HT-29 (cell line): ENCODE data around the gene ARL8A. TPM values are rescaled to one million over a fixed set of nuclear protein-coding genes. Genes with fewer than 3 reads are reported as not detected.
"Not testable (repeated sequence)": the region's sequence is repeated elsewhere in the genome, so short reads cannot be mapped to it uniquely, and the experiment has no call there.

ENCODE experiments used
- DNase-seq: peaks from one replicate; pipeline ENCODE4 v3.0.0-alpha.2; 2015; ENCODE audit warnings: low spot score
- total RNA-seq: library from RNA; depleted of rRNA; stranded (reverse); fragments of >200 nt; shearing (Covaris generic); gene quantifications from 2 replicates; pipeline ENCODE4 v1.2.3, GENCODE V29; 2014

ARL8A gene
- total RNA-seq, 1 experiment from 2014 or later: 21.2 TPM

GRCh38 chr1:202113690-202114300, 30.7 kb downstream of the ARL8A start:
- peak; percentile 87 for DNase-seq

- peak; percentile 90 for DNase-seq
Measured at GRCh38 chr1:202112859-202113689, 31.5 kb downstream of the ARL8A start.

GRCh38 chr1:202111589-202111988, 32.9 kb downstream of the ARL8A start:
- not testable (repeated sequence) for DNase-seq

- DNase-seq: no peak
Measured at GRCh38 chr1:202110977-202111376, 33.6 kb downstream of the ARL8A start.

GRCh38 chr1:202107801-202108731, 36.5 kb downstream of the ARL8A start:
- DNase-seq: peak; percentile 64

- DNase-seq: peak; percentile 63
Measured at GRCh38 chr1:202107321-202107761, 37.2 kb downstream of the ARL8A start.

- peak; percentile 84 for DNase-seq
Measured at GRCh38 chr1:202106340-202107254, 37.9 kb downstream of the ARL8A start.

- DNase-seq: peak; percentile 87
Measured at GRCh38 chr1:202105571-202106339, 38.8 kb downstream of the ARL8A start.

GRCh38 chr1:202104073-202104472, 40.5 kb downstream of the ARL8A start:
- DNase-seq: no peak

GRCh38 chr1:202101184-202101583, 43.4 kb downstream of the ARL8A start:
- DNase-seq: no peak

- no peak for DNase-seq
Measured at GRCh38 chr1:202093858-202094257, 50.7 kb downstream of the ARL8A start.

GRCh38 chr1:202090994-202091393, 53.5 kb downstream of the ARL8A start:
- DNase-seq: peak; percentile 64

GRCh38 chr1:202088206-202088605, 56.3 kb downstream of the ARL8A start:
- DNase-seq: peak; percentile 60

- DNase-seq: peak; percentile 80
Measured at GRCh38 chr1:202086579-202087350, 57.8 kb downstream of the ARL8A start.

- DNase-seq: peak; percentile 71
Measured at GRCh38 chr1:202085682-202086373, 58.7 kb downstream of the ARL8A start.

- DNase-seq: peak; percentile 95
Measured at GRCh38 chr1:202084791-202085681, 59.5 kb downstream of the ARL8A start.
